Colonic mucosa (tissue), 4 donors: ENCODE measurements around the gene DAB1. TPM values are rescaled to one million over a fixed set of nuclear protein-coding genes. Genes with fewer than 3 reads are reported as not detected.
"Not testable (repeated sequence)": the region's sequence is repeated elsewhere in the genome, so short reads cannot be mapped to it uniquely, and the experiment has no call there.

ENCODE experiments used
- DNase-seq: peaks from one replicate; pipeline ENCODE4 v3.0.0-alpha.2; 2020
- H3K27ac ChIP-seq: fragments of 200-600 bp; one replicate; pipeline ENCODE4 v1.8.0; 2021
- H3K27me3 ChIP-seq: fragments of 200-600 bp; one replicate; pipeline ENCODE4 v1.8.0; 2021
- H3K36me3 ChIP-seq: fragments of 200-600 bp; one replicate; pipeline ENCODE4 v1.8.0; 2021
- H3K4me1 ChIP-seq: fragments of 200-600 bp; one replicate; pipeline ENCODE4 v1.8.0; 2021; ENCODE audit warnings: mild to moderate bottlenecking
- H3K4me3 ChIP-seq: fragments of 200-600 bp; one replicate; pipeline ENCODE4 v1.8.0; 2021
- H3K9ac ChIP-seq, 2 donors: one replicate each; pipeline ENCODE4 v1.7.0; 2013; ENCODE audit warnings: control low read depth in 2 of 2, low read depth in 2 of 2, low read length in 2 of 2
- H3K9me3 ChIP-seq: fragments of 200-600 bp; one replicate; pipeline ENCODE4 v1.8.0; 2021
- intact Hi-C: fragments of 100-400 bp; cut with DNase I; formaldehyde crosslinking; loops from one replicate; pipeline ENCODE4 v1.14.1; 2022
- total RNA-seq, 2 donors: library from RNA; stranded (reverse); fragmentation: NEBNext Ultra II Directional in 1 of 2; extraction: Animal tissue kit (Norgen Biotek cat#: 25700) in 1 of 2; gene quantifications; one replicate each; pipeline ENCODE4 v1.2.1, GENCODE V29; 2021
- TF ChIP-seq, protein P1 (sequence below): fragments of 200-600 bp; IDR thresholded peaks from one replicate; pipeline ENCODE4 v1.8.0; 2022; ENCODE audit warnings: antibody characterized with exemption, mild to moderate bottlenecking
- donor health status: healthy.
- donor health status: DM: no; HTN: no; CAD: no.
- donor health status: DM: no; HTN: no; CAD: no.

DAB1 gene
- total RNA-seq, 2 donors from 2014 or later, result 0.42 TPM; not detected in 1

DNA sequence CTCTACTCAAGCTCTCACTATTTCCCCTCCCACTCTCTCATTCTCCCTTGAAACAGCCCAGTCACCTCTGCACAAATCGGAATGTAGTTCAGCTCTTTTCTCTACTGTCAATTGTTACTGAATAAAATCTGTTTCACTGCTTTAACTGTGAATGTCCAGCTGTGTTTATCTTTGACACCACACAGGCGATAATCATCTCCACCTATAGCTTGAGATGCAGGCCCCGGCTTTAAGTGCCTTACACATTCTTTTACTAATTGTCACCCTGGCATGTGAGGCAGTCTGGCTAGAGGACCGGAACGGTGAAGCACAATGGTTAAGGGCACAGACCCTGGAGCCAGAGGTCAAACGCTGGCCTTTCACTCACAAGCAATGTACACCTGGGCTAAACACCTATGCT, 335.2 kb downstream of the DAB1 start:
- intact Hi-C loops, result no loop called here
- Histone ChIP-seq H3K27me3 (no peaks in the 10 kb centered on the region), H3K9me3 (no peaks in the 10 kb centered on the region), H3K36me3 (no peaks in the 10 kb centered on the region), H3K27ac (no peak overlapping the region), H3K4me3 (no peak overlapping the region), H3K9ac (no peak overlapping the region), H3K4me1 (no peaks in the 10 kb centered on the region)
- no peak for DNase-seq
- TF ChIP-seq, protein P1, sequence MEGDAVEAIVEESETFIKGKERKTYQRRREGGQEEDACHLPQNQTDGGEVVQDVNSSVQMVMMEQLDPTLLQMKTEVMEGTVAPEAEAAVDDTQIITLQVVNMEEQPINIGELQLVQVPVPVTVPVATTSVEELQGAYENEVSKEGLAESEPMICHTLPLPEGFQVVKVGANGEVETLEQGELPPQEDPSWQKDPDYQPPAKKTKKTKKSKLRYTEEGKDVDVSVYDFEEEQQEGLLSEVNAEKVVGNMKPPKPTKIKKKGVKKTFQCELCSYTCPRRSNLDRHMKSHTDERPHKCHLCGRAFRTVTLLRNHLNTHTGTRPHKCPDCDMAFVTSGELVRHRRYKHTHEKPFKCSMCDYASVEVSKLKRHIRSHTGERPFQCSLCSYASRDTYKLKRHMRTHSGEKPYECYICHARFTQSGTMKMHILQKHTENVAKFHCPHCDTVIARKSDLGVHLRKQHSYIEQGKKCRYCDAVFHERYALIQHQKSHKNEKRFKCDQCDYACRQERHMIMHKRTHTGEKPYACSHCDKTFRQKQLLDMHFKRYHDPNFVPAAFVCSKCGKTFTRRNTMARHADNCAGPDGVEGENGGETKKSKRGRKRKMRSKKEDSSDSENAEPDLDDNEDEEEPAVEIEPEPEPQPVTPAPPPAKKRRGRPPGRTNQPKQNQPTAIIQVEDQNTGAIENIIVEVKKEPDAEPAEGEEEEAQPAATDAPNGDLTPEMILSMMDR, result no peak

DNA sequence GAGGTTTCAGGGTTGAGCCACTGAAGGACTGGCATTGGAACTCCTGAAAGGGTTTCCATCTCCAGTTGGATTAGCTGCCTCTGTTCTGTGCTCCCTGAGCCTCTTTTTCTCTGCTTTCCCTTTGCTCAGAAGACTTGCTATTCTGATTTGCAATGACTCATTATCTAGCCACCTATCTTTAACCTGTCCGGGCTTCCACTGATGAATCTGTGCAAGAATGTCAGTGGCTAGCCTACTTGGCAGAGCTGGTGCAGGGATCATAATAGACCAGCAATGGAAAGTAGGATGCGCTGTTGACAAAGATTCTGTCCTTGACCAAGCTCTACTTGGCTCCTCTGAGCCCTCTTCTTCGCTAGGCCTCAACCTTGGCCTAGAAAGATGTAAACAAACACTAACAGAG, 336.2 kb downstream of the DAB1 start:
- H3K4me1 ChIP-seq, H3K27me3 ChIP-seq, H3K4me3 ChIP-seq, H3K27ac ChIP-seq, intact Hi-C loops, H3K9me3 ChIP-seq, DNase-seq, H3K9ac ChIP-seq, H3K36me3 ChIP-seq: not testable (repeated sequence)

DNA sequence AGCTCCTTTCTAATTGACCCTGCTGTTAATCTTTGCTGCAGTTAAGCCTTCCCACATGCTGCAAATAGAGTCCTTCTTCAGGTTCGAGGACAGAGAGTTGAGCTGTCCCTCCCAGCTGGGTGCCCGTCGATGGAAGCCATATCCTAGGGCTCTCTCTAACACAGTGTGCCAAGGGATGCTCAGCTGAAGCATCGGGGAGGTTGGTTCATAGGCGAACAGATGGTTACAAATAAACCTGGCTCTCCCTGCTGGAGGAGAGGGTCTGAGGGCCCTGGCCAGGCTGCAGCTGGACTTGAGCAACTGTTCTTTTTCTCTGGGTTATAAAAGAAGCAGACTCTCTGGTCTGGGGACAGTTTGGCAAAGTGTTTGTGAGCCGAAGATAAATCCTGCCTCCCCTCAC, 337.7 kb downstream of the DAB1 start:
- Histone ChIP-seq H3K9me3 (no peaks in the 10 kb centered on the region), H3K4me3 (no peak overlapping the region), H3K36me3 (no peaks in the 10 kb centered on the region), H3K27ac (no peak overlapping the region), H3K4me1 (no peaks in the 10 kb centered on the region), H3K27me3 (no peaks in the 10 kb centered on the region), H3K9ac (no peak overlapping the region)
- no peak for DNase-seq
- TF ChIP-seq, protein P1, result no peak
- intact Hi-C loops, result no loop called here

DNA sequence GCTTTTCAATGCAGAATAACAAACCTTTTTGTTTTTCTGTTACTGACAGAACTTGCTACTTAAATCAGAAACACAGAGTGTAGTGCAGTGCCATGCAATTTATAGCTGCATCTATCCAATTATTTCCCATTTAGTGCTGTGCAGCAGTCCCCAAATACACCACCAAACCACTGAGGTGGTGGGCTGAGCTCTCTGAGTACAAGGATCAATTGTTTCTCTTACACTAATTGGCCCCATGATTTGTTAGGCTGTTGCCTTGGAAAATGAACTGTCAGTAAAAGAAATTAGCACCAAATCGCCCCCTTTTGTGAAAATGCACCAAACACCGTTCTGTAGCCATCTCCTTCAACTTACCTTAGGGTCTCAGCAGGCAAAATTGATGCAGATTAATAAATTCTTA, 339.2 kb downstream of the DAB1 start:
- H3K9me3 ChIP-seq, result no peaks in the 10 kb centered on the region
- no peaks in the 10 kb centered on the region for H3K4me1 ChIP-seq
- DNase-seq, result no peak
- no peak overlapping the region for H3K27ac ChIP-seq
- H3K4me3 ChIP-seq, result no peak overlapping the region
- H3K36me3 ChIP-seq, result no peaks in the 10 kb centered on the region
- intact Hi-C loops, result no loop called here
- H3K27me3 ChIP-seq, result no peaks in the 10 kb centered on the region
- TF ChIP-seq, protein P1, result no peak
- no peak overlapping the region for H3K9ac ChIP-seq

DNA sequence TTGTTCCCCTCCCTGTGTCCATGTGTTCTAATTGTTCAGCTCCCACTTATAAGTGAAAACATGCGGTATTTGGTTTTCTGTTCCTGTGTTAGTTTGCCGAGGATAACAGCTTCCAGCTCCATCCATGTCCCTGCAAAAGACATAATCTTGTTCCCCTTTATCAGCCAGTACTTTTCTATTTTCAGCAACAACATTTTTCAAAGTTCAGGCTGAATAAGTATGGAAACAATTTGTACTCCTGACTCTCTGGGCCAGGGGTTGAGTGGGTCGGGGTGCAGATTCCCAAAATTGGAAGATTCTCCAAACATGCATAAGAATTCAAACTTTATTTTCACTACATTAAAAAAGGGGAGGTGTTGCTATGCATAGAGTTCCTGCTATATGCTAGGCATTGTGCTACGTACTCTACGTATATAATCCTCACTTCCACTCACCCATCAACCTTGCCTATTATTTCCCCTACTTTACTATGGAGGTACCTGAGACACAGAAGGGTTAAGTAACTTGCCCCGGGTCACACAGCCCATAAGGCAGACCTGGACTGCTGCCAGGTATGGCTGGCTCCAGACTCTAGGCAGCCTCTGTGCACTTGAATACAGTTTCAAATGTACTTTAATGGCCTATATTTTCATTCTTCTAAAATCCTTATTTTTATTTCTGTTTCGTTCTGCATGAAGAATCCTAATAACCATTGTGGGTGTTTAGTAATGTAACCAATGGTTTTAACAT, 341.0 kb downstream of the DAB1 start:
- intact Hi-C loops, result no loop called here
- H3K9ac ChIP-seq, result no peak overlapping the region
- no peaks in the 10 kb centered on the region for H3K36me3 ChIP-seq
- no peaks in the 10 kb centered on the region for H3K27me3 ChIP-seq
- no peaks in the 10 kb centered on the region for H3K4me1 ChIP-seq
- no peak overlapping the region for H3K27ac ChIP-seq
- H3K9me3 ChIP-seq, result no peaks in the 10 kb centered on the region
- no peak for DNase-seq
- TF ChIP-seq, protein P1, result no peak
- no peak overlapping the region for H3K4me3 ChIP-seq

DNA sequence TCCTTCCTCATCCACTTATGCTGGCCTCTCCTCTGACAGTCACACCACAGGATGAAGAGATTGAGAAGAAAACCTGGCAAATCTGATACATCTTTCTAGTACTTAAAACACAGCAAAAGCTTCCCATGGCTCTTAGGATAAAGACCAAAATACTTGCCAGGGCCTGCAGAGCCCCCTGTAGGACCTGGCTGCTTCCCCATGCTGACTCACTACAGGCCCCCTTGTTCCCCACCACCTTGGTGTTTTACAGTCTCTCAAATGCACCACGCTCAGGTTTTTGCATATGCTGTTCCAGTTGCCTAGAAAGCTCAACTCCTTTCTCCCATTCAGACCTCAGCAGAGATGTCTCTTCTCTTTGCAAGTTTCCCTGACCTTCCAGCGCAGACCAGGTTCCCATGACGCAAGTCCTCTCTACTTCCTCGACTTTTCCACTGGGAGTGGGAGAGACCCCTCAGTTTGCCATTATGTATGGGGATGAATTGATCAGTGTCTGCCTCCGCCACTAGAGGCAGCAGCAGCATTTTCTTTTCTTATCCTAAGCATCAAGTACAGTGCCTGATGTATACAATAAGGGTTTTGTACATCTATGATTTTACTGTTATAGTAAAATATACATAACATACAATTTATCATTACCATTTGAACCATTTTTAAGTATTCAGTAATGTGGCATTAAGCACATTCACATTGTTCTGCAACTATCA, 344.3 kb downstream of the DAB1 start:
- H3K9ac ChIP-seq, result no peak overlapping the region
- no peaks in the 10 kb centered on the region for H3K4me1 ChIP-seq
- no peak overlapping the region for H3K4me3 ChIP-seq
- TF ChIP-seq, protein P1, result no peak
- no peak overlapping the region for H3K27ac ChIP-seq
- no peak for DNase-seq
- no peaks in the 10 kb centered on the region for H3K27me3 ChIP-seq
- no peaks in the 10 kb centered on the region for H3K9me3 ChIP-seq
- no peaks in the 10 kb centered on the region for H3K36me3 ChIP-seq
- intact Hi-C loops, result no loop called here
